GM18498 (cell line): Measurements from ENCODE around the gene TJP1.
"Not testable (repeated sequence)": the region's sequence is repeated elsewhere in the genome, so short reads cannot be mapped to it uniquely, and the experiment has no call there.

Experiments used
- ATAC-seq: cut with Tn5 transposase; IDR thresholded peaks from one replicate; pipeline ENCODE4 v1.9.1; 2021; ENCODE audit warnings: mild to moderate bottlenecking, moderate library complexity; ENCODE audit not compliant: unreplicated experiment

The TJP1 gene

GRCh38 chr15:29708519-29708918 lies 113.7 kb downstream of the TJP1 start:
- ATAC-seq = no peak

- ATAC-seq = no peak
Observed at GRCh38 chr15:29704950-29705597, 117.2 kb downstream of the TJP1 start.

- ATAC-seq = no peak
Observed at GRCh38 chr15:29701151-29701550, 121.1 kb downstream of the TJP1 start.

- no peak for ATAC-seq
Observed at GRCh38 chr15:29700296-29700695, 122.0 kb downstream of the TJP1 start.

- ATAC-seq = no peak
Observed at GRCh38 chr15:29699791-29700190, 122.5 kb downstream of the TJP1 start.

- no peak for ATAC-seq
Observed at GRCh38 chr15:29698030-29698701, 124.1 kb downstream of the TJP1 start.

GRCh38 chr15:29696950-29697738 lies 125.1 kb downstream of the TJP1 start:
- ATAC-seq = no peak

GRCh38 chr15:29696506-29696905 lies 125.8 kb downstream of the TJP1 start:
- not testable (repeated sequence) for ATAC-seq

GRCh38 chr15:29695489-29696167 lies 126.6 kb downstream of the TJP1 start:
- ATAC-seq = no peak

GRCh38 chr15:29693225-29693624 lies 129.0 kb downstream of the TJP1 start:
- no peak for ATAC-seq

- ATAC-seq = no peak
Observed at GRCh38 chr15:29692527-29692926, 129.7 kb downstream of the TJP1 start.

- ATAC-seq = no peak
Observed at GRCh38 chr15:29690765-29691475, 131.3 kb downstream of the TJP1 start.

GRCh38 chr15:29689287-29689986 lies 132.8 kb downstream of the TJP1 start:
- no peak for ATAC-seq

- no peak for ATAC-seq
Observed at GRCh38 chr15:29688506-29689286, 133.6 kb downstream of the TJP1 start.

- no peak for ATAC-seq
Observed at GRCh38 chr15:29687939-29688505, 134.2 kb downstream of the TJP1 start.

GRCh38 chr15:29687204-29687815 lies 135.0 kb downstream of the TJP1 start:
- no peak for ATAC-seq

GRCh38 chr15:29686445-29687203 lies 135.6 kb downstream of the TJP1 start:
- ATAC-seq = no peak

GRCh38 chr15:29686079-29686425 lies 136.2 kb downstream of the TJP1 start:
- no peak for ATAC-seq
